GM12801 (cell line): Measurements from ENCODE around the gene PKMYT1.

ENCODE experiments used
- CTCF ChIP-seq: IDR thresholded peaks from one replicate; pipeline ENCODE4 v1.5.1; 2011; ENCODE audit warnings: control low read depth; ENCODE audit not compliant: insufficient read length; ENCODE audit errors: extremely low read depth

The PKMYT1 gene

GRCh38 chr16:2966043-2966807 is 14.0 kb downstream of the PKMYT1 start:
- TF ChIP-seq CTCF, result no peak

- no peak for TF ChIP-seq CTCF
Observed at GRCh38 chr16:2964475-2965336, 15.5 kb downstream of the PKMYT1 start.

- no peak for TF ChIP-seq CTCF
Observed at GRCh38 chr16:2963723-2964474, 16.3 kb downstream of the PKMYT1 start, which contains the start of gene KREMEN2. TSS of gene KREMEN2 (plus strand) at chr16:2964275. CDS start at chr16:2964521, 246 bp downstream.

GRCh38 chr16:2963074-2963722 is 17.0 kb downstream of the PKMYT1 start:
- no peak for TF ChIP-seq CTCF

GRCh38 chr16:2962334-2963073 is 17.7 kb downstream of the PKMYT1 start:
- TF ChIP-seq CTCF, result no peak

- no peak for TF ChIP-seq CTCF
Observed at GRCh38 chr16:2960183-2961010, 19.8 kb downstream of the PKMYT1 start.
